NCI-H524 (cell line): ENCODE results near the gene IL17C.
"Not testable (repeated sequence)": the region's sequence is repeated elsewhere in the genome, so short reads cannot be mapped to it uniquely, and the experiment has no call there.

Experiments
- DNase-seq, 2 experiments: peaks; one replicate each; lab custom pipeline; 2025; lab: John Stamatoyannopoulos, UW

The IL17C gene, protein sequence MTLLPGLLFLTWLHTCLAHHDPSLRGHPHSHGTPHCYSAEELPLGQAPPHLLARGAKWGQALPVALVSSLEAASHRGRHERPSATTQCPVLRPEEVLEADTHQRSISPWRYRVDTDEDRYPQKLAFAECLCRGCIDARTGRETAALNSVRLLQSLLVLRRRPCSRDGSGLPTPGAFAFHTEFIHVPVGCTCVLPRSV

DNA sequence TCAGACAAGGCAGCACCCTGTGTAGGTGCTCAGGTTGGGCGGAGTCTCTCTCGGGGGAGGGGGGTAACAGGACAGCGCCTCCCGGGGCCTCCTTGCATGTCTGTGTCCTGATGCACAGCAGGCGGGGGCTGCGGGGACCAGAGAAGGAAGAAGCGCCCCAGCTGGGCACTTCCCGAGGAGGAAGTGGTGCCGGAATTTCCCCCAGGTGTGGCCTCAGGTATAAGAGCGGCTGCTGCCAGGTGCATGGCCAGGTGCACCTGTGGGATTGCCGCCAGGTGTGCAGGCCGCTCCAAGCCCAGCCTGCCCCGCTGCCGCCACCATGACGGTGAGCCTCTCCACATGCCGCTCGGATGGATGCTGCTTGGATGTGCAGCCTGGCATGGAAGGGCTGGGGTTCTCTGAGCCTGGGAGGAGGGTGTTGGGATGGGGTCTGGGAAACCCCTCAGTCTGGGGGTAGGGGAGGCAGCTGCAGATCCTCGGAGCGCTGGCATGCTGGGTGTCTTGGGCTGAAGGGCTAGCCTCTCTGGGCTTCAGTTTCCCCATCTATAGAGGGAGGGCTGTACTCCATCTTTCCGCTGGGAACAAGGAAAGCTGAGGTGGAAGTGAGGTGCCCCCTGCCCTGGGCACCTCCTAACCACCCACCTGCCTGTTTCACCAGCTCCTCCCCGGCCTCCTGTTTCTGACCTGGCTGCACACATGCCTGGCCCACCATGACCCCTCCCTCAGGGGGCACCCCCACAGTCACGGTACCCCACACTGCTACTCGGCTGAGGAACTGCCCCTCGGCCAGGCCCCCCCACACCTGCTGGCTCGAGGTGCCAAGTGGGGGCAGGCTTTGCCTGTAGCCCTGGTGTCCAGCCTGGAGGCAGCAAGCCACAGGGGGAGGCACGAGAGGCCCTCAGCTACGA lies at the start of gene IL17C:
Gene IL17C (plus strand): TSS at position 250 of the 908 bp plus-strand sequence. CDS start 70 bp downstream, at position 320.
- no peak for DNase-seq

- DNase-seq = no peak
These were observed 49.6 kb upstream of the IL17C start for GRCh38 chr16:88588754-88589153.

DNA sequence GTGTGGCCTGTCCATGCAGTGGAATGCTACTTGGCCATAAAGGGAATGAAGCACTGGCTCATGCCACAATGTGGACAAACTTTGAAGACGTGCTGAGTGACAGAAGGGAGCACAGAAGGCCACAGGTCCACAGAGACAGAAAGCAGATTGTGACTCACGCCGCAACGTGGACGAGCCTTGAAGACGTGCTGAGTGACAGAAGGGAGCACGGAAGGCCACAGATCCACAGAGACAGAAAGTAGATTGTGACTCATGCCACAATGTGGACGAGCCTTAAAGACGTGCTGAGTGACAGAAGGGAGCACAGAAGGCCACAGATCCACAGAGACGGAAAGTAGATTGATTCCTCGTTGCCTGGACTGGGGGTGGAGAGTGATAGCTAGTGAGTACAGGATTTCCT lies 48.9 kb upstream of the IL17C start:
- DNase-seq = no peak

DNA sequence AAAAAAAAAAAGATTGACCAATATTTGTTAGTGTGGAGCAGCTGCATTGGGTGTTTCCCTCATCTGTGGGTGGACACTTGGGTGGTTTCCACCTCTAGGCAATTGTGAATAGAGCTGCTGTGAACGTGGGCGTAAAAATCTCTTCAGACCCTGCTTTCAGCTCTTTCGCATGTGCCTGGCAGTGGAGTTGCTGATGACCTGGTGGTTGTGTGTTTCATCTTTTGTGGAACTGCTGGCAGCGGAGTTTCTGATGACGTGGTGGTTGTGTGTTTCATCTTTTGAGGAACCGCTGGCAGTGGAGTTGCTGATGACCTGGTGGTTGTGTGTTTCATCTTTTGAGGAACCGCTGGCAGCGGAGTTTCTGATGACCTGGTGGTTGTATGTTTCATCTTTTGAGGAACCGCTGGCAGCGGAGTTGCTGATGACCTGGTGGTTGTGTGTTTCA lies 46.8 kb upstream of the IL17C start:
- DNase-seq = no peak

- DNase-seq = no peak
These were observed 45.3 kb upstream of the IL17C start for GRCh38 chr16:88593061-88593460.

- DNase-seq = no peak
These were observed 44.9 kb upstream of the IL17C start for GRCh38 chr16:88593489-88593888.

GRCh38 chr16:88593910-88594309 lies 44.5 kb upstream of the IL17C start:
- DNase-seq = no peak

DNA sequence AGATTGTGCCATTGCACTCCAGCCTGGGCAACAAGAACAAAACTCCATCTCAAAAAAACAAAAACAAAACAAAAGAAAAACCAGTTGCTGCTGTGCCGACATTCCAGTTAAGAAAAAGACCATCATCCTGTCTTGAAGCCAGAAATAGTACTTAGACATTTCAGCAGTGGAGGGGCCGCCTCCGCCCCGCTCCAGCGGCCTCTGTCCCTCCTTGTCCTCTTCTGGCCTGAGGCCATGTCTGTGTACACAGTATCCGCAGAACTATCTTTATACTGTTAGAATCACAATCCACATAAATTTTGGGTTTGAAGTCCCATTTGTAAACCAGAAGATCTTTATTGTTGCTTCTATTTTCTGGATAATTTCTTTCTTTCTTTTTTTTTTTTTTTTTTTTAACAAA lies 43.3 kb upstream of the IL17C start:
- no peak for DNase-seq

- DNase-seq = no peak
These were observed 42.5 kb upstream of the IL17C start for GRCh38 chr16:88595921-88596320.

GRCh38 chr16:88596483-88596882 lies 41.9 kb upstream of the IL17C start:
- DNase-seq = no peak

- DNase-seq = no peak
These were observed 40.4 kb upstream of the IL17C start for GRCh38 chr16:88597856-88598491.

DNA sequence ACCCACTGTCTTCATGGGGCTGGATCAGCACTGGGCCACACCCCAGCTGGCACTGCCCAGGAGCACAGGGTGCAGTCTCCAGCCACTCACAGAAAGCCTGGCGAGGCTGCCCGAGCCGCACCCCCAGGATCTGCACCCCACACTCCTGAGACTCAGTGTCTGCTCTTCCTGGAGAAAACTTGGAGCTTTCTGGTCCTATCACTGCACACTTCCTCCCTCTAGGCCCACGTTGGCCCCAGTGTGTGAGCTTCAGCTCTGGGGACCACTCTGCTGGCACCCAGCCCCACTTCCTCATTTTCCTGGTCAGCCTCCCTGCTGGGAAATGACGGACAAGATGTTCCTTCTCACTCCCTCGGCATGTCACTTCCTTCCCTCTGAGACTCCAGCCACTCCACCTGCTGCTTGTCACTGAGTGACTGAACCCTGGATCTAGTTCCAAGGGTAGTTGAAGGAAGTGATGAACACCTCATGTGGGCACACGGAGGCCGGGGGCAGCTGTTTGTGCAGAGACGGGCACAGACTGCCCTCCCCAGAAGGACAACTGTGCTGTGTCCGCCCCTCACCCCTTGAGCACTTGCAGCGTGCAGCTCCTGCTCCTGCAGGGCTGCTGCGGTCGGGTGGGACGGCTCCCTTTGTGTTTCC lies 39.2 kb upstream of the IL17C start:
- no peak for DNase-seq

GRCh38 chr16:88599825-88600538 lies 38.4 kb upstream of the IL17C start:
- DNase-seq = no peak

DNA sequence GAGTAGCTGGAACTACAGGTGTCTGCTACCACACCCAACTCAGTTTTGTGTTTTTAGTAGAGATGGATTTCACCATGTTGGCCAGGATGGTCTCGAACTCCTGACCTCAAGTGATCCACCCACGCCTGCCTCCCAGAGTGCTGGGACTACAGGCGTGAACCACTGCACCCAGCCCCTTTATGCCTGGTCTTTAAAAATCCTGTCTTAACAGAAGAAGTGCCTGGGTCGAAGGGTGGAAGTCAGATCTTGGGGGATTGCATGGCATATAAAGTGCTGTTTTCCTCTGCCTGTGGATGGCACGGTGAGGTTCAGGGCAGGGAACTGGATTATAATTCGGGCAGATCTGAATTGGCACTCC lies 37.9 kb upstream of the IL17C start:
- DNase-seq = no peak

GRCh38 chr16:88601313-88602036 lies 36.9 kb upstream of the IL17C start:
- DNase-seq = no peak

- no peak for DNase-seq
These were observed 36.3 kb upstream of the IL17C start for GRCh38 chr16:88602091-88602490.

DNA sequence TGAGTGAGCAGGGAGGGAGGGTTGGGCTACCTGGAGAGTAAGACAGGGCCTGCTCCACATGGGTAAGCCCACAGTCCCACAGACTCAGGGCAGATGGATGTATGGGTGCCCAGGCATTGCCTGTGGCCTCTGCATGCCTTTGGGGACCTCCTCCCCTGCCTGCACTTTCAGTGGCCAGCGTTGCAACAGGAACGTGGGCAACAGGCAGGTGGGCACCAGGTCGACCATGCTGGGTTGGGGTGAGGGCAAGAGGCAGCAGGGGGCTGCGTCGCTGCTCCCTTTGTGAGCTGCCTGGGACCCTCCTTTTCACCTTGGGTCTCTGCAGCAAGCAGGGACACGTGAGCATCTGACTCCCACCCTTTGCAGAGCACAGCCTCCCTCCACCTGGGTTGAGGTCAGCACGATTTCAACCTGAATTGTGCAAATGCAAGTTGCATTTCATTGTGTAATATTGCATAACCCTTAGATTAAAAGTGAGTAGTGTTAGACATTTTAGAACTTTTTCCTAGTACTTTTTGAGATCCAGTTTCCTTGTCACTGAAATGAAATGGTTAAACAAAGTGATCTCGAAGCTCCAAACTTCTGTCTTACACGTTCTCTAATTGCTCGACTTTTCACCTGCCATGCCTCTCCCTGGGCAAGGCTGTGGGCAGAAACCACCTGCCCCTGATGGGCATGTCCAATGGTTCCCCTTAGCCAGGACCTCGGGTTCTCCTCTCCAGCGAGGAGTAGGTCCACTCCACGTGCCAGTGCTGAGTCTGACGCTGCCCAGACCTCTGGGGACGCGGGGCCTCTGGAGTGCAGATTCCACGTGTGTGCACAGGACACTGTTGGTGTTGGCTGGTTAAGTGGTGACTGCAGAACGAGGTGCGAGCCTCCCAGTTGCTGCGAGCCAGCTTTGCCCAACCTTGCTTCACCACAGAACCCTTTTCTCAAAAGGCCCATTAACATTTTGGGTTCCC lies 32.9 kb upstream of the IL17C start:
- no peak for DNase-seq

DNA sequence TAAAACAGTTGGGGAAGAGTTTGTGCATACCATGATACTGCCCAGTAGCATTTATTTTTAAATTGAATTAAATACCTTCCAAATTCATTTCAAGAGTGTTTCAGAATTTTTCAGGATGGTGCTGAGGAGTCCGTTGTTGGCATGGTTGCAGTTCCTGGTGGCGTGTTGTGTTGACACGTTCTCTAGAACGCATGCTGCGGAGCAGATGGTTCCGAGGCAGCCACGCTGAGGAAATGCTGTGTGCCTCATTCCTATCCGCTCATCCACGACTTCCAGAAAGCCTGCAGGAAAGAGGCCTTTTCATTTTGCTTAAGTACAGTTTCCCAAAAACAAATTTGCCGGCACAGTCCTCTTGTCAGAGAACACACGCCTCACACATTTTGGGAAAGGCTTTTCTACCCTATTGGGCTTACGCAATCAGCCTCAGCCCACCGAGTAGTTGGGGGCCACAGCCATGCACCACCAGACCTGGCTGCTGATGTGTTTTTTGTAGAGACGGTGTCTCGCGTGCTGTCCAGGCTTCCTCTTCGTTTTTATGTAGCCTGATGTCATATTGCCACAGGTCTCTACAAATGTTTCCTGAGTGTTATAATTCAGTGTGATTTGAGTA lies 32.1 kb upstream of the IL17C start:
- no peak for DNase-seq

GRCh38 chr16:88608076-88608475 lies 30.3 kb upstream of the IL17C start:
- DNase-seq = no peak

GRCh38 chr16:88609426-88609825 lies 28.9 kb upstream of the IL17C start:
- DNase-seq = not testable (repeated sequence)
